ENCODE results near the gene CD151. TPM values are rescaled to one million over a fixed set of nuclear protein-coding genes. Genes with fewer than 3 reads are reported as not detected.

Gene CD151
- total RNA-seq, 1 donor from 2014 or later: 34.6 TPM

DNA sequence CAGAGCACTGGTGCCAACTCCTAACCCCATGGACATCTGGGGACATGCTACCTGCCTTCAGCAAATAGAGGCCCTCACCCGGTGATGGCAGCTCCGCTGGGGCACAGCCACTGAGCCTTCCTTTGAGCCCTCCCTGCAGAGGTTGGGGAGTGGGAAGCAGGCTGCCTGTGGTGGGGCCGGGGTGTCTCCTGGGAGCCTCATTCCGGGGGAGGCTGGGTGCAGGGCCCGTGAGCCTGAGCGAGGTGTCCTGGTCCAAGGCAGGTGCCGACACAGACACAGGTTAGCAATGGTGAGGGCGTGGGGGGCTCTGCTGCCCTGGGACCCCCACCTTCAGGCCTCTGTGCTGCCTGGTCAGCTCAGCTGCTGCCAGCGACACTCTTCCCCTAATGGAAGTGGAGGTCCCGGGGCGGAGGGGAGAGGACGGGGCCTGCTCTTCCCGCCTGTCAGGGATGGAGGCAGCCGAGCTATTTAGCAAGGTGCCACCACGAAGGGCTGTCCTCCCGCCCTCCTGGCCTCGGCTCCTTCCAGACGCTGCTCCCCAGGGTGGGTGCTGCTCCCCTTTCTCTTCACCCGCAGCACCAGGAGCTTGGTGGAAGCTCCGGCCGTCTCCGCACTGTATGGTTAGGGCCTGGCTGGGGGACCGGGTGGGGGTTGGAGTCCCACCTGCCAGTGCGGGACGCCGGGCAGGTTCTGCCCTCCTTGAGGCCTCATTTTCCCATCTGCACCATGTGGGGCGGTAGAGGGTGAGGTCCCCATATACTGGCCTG, 21.1 kb downstream of the CD151 start:
- DNase-seq (ENCODE audit: low spot score in 2 of 2) (no peak), FAIRE-seq (no peak)

DNA sequence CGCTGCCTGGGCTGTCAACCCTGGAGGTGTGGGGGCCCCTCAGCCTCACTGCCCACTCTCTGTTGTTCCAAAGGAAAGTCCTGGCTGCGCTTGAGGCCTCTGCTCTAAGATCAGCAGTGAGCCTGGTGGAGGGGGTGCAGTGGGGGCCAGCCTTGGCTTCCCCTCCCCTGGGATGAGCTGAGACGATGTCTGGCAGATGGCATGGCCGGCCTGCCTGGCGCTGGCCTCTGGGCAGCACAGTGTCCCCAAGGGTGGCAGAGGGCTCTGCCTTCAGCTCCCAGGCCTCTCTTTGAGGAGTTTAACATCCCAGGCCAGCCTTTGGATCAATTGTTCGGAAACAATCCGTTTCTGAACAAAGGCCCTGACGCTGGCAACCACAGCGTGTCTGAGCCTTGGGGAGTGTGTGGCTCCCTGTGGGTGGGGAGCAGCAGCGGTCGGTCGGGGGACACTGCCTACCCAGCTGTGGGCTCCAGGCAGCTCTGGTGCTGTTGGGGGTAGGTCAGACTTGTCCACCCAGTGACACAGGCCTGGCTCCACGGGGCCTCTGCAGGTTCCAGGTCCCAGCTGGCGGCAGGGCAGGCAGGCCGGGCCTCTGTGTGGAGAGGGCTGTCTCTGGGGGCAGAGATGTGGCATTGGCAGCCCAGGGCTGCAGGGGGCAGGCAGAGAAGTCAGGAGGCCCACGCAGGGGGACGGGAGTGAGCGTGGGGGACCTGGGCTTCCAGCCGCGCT, 22.0 kb downstream of the CD151 start:
- no peak for DNase-seq (ENCODE audit: low spot score in 2 of 2)
- no peak for FAIRE-seq

DNA sequence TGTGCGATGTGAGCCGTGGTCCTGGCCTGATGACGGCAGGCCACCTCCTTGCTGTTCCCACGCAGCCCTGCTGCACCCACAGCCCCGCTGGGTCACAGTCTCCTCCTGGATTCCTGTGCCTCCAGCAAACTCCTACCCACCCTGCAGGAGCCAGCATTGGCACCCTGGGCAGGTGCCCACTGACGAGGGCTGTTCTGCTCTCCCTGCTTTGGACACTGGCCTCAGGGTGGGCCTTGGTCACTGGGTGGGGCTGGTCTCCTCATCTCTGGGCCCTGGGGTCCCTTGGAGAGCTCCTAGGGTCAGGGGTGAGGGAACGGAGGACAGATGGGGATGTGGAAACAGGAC, 22.6 kb downstream of the CD151 start:
- FAIRE-seq: no peak
- DNase-seq (ENCODE audit: low spot score in 2 of 2): no peak

DNA sequence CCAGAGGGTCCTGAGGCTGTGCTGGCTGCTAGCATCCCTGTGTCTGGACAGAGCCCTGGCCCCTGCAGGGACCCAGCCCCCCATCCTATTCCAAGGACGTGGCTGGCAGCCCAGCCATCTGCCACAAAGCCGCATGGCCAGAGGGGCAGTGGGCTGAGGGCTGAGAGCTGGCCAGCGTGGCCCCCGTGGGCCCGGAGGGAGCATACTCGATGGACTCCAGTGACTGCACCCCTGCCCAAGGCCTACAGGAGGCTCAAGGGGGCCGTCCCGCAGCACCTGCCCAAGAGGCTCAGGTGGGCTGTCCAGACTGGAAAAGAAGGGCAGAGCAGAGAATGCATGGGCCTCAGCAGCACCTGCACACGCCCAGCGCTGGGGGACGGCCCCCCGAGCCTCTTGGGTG, 23.0 kb downstream of the CD151 start:
- no peak for DNase-seq (ENCODE audit: low spot score in 2 of 2)
- FAIRE-seq: no peak

DNA sequence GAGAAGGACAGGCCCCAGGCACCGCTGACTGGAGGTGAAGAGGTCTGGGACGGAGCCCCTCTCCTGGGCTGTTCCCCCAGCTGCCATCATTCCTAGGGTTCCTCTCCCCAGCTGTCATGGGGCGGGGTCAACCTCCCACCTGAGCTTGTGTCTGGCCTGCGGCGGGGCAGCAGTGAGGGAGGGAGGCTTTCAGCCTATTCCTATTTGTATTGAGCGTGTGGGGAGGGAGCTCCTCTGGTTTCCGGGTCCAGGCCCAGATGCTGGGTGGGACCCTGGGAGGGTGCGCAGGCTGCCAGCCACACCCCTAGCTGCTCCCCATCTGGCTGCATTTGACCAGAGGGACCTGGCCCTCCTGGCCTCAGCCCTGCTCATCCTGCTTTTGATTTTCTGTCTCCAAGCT, 23.6 kb downstream of the CD151 start:
- DNase-seq (ENCODE audit: low spot score in 2 of 2) (no peak), FAIRE-seq (no peak)

DNA sequence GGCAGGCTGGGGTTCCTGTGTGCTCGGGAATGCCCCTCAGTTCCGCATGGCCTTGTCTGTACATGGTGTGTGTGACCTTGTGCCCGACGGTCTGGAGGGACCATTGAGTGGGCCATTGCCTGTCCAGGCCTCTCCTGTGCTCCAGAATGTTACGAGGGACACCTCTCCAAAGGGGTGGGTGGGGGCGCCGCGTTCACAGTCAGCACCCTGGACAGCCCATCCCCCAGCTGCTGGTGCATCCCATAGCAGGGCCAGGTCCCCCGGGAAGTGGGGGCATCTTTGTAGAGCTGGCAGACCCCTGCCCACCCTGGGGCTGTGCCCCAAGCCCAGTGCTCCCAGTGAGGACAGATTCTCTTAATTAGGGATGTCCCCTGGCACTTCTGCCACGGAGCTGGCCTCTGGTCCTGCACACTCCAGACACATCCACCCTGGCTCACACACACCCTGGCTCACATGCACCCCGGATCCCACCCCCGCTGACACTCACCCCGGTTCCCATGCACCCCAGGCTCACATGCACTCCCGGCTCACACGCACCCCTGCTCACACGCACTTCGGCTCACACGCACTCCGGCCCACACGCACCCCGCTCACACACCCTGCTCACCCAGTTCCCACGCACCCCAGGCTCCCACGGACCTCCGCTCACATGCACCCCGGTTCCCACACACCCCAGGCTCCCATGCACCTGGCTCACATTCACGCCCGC, 25.5 kb downstream of the CD151 start:
- DNase-seq (ENCODE audit: low spot score in 2 of 2) (no peak), FAIRE-seq (no peak)

DNA sequence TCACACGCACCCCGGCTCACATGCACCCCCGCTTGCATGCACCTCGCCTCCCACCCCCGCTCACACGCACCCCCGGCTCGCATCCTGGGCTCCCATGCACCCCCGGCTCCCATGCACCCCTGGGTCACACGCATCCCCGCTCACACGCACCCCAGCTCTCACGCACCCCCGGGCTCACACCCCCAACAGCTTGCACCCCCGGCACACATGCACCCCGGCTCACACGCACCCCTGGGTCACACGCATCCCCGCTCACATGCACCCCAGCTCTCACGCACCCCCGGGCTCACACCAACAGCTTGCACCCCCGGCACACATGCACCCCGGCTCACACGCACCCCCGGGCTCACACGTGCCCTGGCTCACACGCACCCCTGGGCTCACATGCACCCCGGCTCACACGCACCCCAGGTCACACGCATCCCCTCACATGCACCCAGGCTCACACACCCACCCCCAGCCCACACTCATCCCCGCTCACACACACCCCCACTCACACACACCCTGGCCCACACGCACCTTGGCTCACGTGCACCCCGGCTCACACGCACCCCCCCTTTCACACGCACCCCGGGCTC, 26.1 kb downstream of the CD151 start:
- FAIRE-seq (no peak), DNase-seq (ENCODE audit: low spot score in 2 of 2) (no peak)

DNA sequence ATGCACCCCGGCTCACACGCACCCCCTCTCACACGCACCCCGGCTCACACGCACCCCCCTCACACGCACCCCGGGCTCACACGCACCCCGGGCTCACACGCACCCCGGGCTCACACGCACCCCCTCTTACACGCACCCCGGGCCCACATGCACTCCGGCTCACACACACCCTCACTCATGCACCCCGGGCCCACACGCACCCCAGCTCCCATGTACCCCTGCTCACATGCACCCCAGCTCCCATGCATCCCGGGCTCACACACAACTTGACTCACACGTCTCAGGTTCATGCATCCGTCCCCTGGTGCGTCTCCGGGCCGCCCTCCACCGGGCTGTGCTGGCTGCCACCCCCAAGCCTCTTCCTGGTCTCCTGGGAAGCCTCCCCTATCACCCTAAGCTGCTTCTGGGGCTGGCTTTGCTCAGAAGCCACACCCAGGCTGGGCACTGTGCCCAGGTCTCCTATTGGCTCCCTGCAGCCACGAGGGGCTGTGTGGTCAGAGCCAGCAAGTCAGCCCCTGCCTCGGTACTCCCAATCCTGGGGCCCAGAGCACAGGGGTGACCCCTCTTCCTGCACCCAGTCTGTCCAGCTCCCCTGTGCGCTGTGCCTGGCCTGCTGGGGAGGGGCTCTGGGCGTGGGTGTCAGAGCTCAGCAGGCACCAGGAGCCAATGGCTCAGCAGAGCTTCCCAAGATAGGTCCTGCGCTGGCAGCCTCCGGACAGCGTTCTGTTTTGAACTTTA, 26.8 kb downstream of the CD151 start:
- peak; percentile 78 to 92 for DNase-seq (ENCODE audit: low spot score in 2 of 2)
- no peak for FAIRE-seq

DNA sequence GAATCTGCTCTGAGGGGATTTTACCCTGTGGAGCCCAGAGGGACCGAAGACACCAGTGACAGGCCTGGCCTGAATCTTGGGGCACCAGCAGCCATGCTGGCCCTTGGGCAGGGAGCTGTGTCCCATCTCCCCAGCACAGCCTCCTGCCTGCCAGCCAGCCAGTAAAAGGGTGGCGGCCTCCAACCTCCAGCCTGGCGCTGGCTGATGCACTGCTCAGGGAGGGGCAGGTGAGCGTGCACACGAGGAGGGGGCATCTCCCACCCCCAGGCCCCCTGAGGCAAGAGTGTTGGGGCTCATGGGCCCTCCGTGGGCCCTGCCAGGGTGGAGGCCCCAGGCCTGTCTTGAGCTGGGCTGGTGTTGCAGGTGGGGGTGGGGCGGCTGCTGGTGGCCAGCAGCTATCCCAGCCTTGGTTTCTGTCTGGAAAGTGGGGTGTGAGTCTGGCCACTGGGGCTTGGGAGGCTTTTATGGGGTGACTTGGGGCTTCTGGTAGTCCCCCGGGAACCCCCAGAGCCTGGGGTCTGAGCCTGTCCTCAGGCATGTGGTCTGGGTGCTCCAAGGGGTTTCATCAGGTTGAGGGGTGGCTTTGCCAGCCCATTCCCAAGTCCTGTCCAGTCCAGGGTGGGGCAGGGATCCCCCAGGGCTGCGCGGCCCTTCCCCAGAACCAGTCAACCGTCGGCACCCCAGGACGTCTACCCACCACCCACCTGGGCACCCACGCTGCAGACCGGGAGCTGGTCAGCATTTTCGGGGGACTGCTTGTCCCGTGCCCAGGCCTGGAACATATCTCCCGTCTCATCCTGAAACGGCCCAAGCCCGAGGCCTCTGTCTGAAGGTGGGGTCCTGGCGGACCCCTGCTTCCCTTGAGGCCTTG, 27.7 kb downstream of the CD151 start:
- DNase-seq (ENCODE audit: low spot score in 2 of 2) (no peak), FAIRE-seq (no peak)

DNA sequence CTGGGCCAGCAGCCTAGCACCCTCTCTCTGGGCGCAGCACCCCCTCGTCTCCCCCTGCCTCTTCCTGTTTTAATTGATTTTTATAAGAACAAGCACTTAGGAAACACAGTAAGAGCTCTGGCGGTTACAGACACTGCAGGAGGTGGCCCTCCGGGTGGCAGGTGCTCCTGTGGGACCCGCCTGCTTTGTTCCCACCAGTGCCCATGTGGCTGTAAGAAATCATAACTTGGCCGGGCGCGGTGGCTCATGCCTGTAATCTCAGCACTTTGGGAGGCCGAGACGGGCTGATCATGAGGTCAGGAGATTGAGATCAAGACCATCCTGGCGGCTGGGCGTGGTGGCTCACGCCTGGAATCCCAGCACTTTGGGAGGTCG, 28.3 kb downstream of the CD151 start:
- no peak for FAIRE-seq
- no peak for DNase-seq (ENCODE audit: low spot score in 2 of 2)

DNA sequence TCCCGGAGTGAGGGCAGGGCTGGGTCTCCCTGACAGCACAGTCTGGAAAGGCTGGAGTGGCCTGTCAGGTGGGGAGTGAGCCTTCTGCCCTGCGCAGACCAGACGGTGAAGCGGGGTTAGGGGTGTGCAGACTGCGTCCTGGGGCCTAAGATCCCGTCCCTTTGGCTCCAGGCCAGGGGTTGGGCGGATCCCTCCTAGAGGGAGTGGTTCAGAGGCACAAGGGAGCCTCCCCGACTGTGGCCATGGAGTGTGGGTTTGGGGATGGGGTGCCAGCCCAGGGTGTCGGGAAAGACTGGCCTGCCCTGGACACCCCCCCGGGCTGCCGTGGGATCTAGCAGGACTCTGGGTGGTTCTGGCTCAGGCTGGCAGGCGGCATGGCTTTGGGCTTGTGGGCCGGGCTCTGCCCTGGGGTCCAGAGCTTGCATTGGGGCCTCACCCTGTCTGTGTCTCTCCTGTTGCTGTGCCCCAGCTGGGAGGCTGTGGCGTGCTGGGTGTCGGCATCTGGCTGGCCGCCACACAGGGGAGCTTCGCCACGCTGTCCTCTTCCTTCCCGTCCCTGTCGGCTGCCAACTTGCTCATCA, 29.4 kb downstream of the CD151 start:
- DNase-seq (ENCODE audit: low spot score in 2 of 2) (no peak), FAIRE-seq (no peak)

DNA sequence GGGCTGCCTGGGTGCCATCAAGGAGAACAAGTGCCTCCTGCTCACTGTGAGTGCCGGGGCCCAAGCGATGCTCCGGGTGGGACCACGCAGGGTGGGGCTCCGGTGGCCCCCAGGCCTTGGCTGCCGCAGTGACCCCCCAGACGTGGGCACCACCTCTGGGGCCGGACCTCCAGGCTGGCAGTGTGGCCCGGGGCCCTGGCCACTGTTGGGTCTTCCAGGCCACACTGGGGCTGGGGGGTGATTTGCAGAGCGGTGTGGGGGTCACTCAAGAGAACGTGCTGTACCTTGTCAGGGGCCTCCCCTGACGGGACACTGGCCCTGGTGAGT, 29.9 kb downstream of the CD151 start:
- DNase-seq (ENCODE audit: low spot score in 2 of 2): no peak
- FAIRE-seq: no peak

DNA sequence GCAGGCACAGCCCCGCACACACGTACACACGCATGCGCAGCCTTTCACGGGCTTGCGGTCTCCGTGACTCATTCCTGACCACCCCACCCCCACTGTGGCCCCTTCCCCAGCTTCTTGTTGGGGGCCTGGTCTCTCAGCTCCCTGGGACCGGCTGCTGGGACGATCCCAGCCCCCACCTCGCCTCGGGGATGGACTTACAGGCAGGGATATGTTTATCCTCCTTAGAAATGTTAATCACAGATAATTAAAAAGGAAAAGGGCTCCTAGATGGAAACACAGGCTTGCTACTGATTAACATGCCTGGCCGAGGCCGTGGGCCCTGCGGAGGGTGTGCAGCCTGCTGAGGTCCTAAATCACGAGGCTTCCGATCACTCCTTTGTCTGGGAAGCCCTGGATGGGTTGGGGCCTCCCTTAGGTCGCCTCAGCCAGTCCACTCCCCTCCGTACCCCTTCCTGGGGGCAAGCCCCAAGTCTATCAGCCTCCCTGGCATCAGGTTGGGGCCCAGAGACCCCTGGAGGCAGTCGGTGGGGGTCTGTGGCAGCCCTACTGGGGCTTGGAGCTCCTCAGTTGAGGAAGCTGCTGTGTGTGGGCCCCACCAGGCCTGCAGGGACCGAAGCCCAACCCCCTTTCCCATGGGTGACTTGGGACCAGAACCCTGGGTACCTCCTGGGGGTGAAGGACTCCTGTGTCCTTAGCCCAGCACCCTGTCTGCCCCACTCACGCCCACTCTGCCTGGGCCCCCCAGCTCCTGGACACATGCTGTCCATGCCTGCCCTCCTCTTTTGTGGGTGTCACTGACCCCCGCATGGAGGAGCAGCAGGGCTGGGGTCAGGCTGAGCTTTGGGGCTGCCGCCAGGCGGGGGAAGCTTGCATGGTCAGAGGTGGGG, 30.5 kb downstream of the CD151 start:
- DNase-seq (ENCODE audit: low spot score in 2 of 2) (no peak), FAIRE-seq (no peak)

DNA sequence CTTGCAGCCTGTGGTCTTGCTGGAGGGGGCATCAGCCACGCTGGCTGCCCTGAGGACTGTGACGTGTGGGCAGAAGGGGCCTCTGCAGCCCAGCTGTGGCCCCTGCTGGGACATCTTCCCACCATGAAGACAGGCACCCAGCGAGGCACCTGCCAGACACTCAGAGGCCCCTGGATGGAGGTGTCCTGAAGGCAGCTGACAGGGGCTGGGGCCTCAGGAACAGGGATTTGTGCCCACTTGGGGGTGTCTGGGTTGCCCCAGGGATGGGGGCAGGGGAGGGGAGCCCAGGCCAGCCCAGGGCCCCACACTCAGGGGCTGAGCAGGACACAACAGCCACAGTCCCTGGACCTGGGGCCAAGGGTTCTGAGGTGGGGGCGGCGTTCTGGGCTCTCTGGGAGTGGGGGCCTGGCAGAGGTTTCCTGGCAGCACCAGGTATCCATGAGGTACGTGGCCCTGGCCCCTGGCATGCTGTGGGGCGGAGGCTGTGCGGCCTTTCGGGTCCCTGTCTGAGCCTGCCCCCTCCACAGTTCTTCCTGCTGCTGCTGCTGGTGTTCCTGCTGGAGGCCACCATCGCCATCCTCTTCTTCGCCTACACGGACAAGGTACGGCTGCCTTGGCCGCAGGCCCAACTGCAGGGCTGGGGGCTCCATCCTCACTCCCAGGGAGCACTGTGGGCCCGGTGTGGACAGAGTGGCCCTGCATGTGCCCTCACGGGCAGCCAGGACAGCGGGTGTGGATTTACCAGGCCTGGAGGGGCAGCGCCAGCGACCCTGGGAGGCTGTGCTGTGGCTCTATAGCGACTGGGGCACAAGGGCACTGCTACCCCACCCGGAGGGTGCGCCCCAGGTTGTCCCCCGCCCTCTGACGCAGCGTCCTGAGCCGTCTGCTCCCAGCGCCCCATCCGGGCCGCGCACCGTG, 31.4 kb downstream of the CD151 start:
- no peak for DNase-seq (ENCODE audit: low spot score in 2 of 2)
- FAIRE-seq: no peak

DNA sequence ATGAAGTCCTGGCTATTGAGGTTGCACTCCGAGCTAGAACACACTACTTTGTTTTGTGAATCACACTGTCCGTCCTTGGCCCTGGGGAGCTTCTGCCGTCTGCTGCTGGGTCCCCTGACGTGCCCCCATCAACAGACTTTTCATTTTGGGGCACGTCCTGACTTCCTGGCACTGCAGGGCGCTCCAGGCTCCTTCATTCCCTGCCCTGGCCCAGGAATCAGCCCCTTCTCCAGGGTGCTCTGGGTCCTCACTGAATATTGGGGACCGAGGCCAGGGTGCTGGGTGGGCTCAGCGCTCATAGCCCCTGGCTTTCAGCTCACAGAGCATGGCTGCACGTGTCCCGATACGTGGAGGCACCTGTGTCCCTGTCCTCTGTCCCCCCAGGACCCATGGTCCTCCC, 32.1 kb downstream of the CD151 start:
- DNase-seq (ENCODE audit: low spot score in 2 of 2): no peak

DNA sequence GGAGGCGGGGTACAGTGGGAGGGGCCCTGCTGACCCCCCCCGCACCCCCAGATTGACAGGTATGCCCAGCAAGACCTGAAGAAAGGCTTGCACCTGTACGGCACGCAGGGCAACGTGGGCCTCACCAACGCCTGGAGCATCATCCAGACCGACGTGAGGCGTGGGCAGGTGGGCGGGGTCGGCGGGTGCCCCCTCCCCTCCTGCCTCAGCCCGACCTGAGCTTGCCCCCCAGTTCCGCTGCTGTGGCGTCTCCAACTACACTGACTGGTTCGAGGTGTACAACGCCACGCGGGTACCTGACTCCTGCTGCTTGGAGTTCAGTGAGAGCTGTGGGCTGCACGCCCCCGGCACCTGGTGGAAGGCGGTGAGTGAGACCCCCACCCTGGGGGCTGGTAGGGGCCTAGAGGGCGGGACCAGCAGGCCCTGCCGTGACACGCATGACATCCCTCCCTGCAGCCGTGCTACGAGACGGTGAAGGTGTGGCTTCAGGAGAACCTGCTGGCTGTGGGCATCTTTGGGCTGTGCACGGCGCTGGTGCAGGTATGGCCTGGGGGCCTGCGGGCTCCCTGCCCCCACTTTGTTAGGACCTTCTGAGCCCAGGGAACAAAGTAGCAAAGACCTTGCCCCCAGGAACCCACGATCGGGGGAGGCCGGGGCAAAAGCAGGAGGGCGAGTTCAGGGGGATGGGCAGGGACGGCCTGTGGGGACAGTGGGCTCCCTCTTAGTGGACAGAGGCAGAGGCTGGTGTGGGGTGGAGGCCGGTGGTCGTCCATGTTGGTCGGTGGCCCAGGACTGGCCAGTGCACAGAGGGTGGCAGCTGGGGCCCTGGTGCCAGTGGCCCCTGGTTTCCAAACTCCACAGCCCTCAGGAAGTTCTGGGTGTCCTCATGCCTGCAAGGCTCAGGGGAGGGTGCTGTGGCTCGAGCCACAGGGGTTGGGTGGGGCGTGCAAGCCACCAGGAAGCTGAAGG, 33.0 kb downstream of the CD151 start:
- FAIRE-seq (no peak), DNase-seq (ENCODE audit: low spot score in 2 of 2) (no peak)

More for the DNA sequence above, 32.1 kb downstream of the CD151 start:
- FAIRE-seq: no peak

Data from frontal cortex (tissue), 4 donors.